ENCODE results near the gene FUT8. TPM values are rescaled to one million over a fixed set of nuclear protein-coding genes. Genes with fewer than 3 reads are reported as not detected.

The FUT8 gene
- total and polyA plus RNA-seq, 2 of the 8 experiments (the other 6 are each of a cell fraction or from before 2014, with no cell fraction given) = 10.5 to 25.1 TPM

GRCh38 chr14:65772921-65773574, 360.5 kb downstream of the FUT8 start:
- CTCF ChIA-PET (ENCODE audit: partially characterized antibody) = interaction anchor here (0.9 to 1.4 kb wide), 2 partner anchors 16 to 18 kb away, joined by 3 to 4 read pairs; no protein-coding TSS in a partner anchor
- Histone ChIP-seq H2BK120ac (replicated peaks; ENCODE audit: low read depth, low read length) (no peak overlapping the region), H3K56ac (replicated peaks; ENCODE audit: insufficient read length, low read depth, low read length) (no peak overlapping the region), H3K27me3 (replicated peaks in 1 of 4; ENCODE audit: control insufficient read depth in 3 of 4, extremely low read depth in 1 of 4, insufficient read depth in 3 of 4, low read length in 3 of 4) (no peaks in the 10 kb centered on the region), H3K9me3 (ENCODE audit: insufficient read depth in 2 of 2, low read depth in 1 of 2, low read length in 1 of 2) (no peaks in the 10 kb centered on the region), H3K4me1 (replicated peaks in 1 of 4; ENCODE audit: control insufficient read depth in 3 of 4, insufficient read depth in 4 of 4, low read length in 3 of 4) (no peaks in the 10 kb centered on the region), H3K9ac (replicated peaks in 1 of 4; ENCODE audit: extremely low read depth in 1 of 4, low read depth in 3 of 4, low read length in 3 of 4) (no peak overlapping the region), H3K79me1 (ENCODE audit: low read depth, low read length) (no peaks in the 10 kb centered on the region), H3K14ac (ENCODE audit: insufficient read length) (no peak overlapping the region), H4K5ac (ENCODE audit: insufficient read length, low read depth, low read length) (no peak overlapping the region), H3K4ac (replicated peaks; ENCODE audit: insufficient read length, low read depth, low read length) (no peak overlapping the region), H3K4me2 (ENCODE audit: insufficient read depth in 1 of 2, low read depth in 2 of 2, low read length in 2 of 2) (no peak overlapping the region), H2AK5ac (ENCODE audit: low read depth, low read length) (no peak overlapping the region), H4K8ac (ENCODE audit: extremely low read depth, insufficient read depth, low read length) (no peak overlapping the region), H2AFZ (ENCODE audit: low read length) (no peak overlapping the region), H3K18ac (ENCODE audit: extremely low read depth, low read length) (no peak overlapping the region), H2BK20ac (ENCODE audit: low read length) (no peak overlapping the region), H3K79me2 (ENCODE audit: control insufficient read depth in 1 of 2, insufficient read depth in 2 of 2, low read length in 2 of 2) (no peaks in the 10 kb centered on the region), H3K36me3 (ENCODE audit: control insufficient read depth in 2 of 4, insufficient read depth in 4 of 4, low read length in 3 of 4) (no peaks in the 10 kb centered on the region), H3K23me2 (ENCODE audit: low read depth, low read length) (no peaks in the 10 kb centered on the region), H4K91ac (replicated peaks; ENCODE audit: insufficient read length, low read length) (no peak overlapping the region), H3K4me3 (ENCODE audit: extremely low read depth in 1 of 4, insufficient read depth in 2 of 4, low read depth in 3 of 4, low read length in 4 of 4) (no peak overlapping the region), H2BK5ac (ENCODE audit: low read depth, low read length) (no peak overlapping the region), H4K20me1 (replicated peaks in 1 of 2; ENCODE audit: control insufficient read depth in 1 of 2, insufficient read depth in 2 of 2, low read length in 2 of 2) (no peaks in the 10 kb centered on the region), H2BK15ac (ENCODE audit: low read length) (no peak overlapping the region), H3K23ac (ENCODE audit: insufficient read length) (no peak overlapping the region), H3K27ac (ENCODE audit: low read depth, low read length) (no peak overlapping the region), H2BK12ac (ENCODE audit: low read depth, low read length) (no peak overlapping the region)
- TF ChIP-seq SIRT6 (IDR thresholded peaks at IDR 0.05; ENCODE audit: low read length) = no peak
- DNase-seq (ENCODE audit: low read depth in 1 of 2, low spot score in 2 of 2) (no peak), FAIRE-seq (no peak)
- WGBS, 2 experiments (ENCODE audit: extremely low coverage in 1 of 2, insufficient coverage in 1 of 2, insufficient read length in 1 of 2, insufficient replicate concordance in 2 of 2, low coverage in 1 of 2, low lambda C conversion rate in 2 of 2, missing lambda C conversion rate in 1 of 2) = 88% methylated on average over 4 of the region's 4 CpGs; no CpG with 5 or more reads in 1 of the 2 experiments
- POLR2A ChIA-PET (ENCODE audit: partially characterized antibody) = no interaction called here

Measured in H1 (cell line).